ENCODE results near the gene HAUS5. TPM values are rescaled to one million over a fixed set of nuclear protein-coding genes. Genes with fewer than 3 reads are reported as not detected.
"Not testable (repeated sequence)": the region's sequence is repeated elsewhere in the genome, so short reads cannot be mapped to it uniquely, and the experiment has no call there.

Gene HAUS5
- total RNA-seq, 2 donors from 2014 or later, result 2.2 to 3.9 TPM

- Histone ChIP-seq H3K36me3 (no peaks in the 10 kb centered on the region), H3K27ac (peak overlapping the region; percentile 84 to 87), H3K9me3 (no peaks in the 10 kb centered on the region), H3K4me3 (peak overlapping the region; percentile 41 to 65), H3K4me1 (peaks cover 0 to 51% of the 10 kb centered on the region in 2 donors), H3K27me3 (no peaks in the 10 kb centered on the region)
- DNase-seq (ENCODE audit: low spot score), result peak; percentile 83
- TF ChIP-seq, protein P1, sequence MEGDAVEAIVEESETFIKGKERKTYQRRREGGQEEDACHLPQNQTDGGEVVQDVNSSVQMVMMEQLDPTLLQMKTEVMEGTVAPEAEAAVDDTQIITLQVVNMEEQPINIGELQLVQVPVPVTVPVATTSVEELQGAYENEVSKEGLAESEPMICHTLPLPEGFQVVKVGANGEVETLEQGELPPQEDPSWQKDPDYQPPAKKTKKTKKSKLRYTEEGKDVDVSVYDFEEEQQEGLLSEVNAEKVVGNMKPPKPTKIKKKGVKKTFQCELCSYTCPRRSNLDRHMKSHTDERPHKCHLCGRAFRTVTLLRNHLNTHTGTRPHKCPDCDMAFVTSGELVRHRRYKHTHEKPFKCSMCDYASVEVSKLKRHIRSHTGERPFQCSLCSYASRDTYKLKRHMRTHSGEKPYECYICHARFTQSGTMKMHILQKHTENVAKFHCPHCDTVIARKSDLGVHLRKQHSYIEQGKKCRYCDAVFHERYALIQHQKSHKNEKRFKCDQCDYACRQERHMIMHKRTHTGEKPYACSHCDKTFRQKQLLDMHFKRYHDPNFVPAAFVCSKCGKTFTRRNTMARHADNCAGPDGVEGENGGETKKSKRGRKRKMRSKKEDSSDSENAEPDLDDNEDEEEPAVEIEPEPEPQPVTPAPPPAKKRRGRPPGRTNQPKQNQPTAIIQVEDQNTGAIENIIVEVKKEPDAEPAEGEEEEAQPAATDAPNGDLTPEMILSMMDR (IDR thresholded peaks at IDR 0.05), result no peak
These were observed 32.6 kb downstream of the HAUS5 start for GRCh38 chr19:35644987-35645679.

DNA sequence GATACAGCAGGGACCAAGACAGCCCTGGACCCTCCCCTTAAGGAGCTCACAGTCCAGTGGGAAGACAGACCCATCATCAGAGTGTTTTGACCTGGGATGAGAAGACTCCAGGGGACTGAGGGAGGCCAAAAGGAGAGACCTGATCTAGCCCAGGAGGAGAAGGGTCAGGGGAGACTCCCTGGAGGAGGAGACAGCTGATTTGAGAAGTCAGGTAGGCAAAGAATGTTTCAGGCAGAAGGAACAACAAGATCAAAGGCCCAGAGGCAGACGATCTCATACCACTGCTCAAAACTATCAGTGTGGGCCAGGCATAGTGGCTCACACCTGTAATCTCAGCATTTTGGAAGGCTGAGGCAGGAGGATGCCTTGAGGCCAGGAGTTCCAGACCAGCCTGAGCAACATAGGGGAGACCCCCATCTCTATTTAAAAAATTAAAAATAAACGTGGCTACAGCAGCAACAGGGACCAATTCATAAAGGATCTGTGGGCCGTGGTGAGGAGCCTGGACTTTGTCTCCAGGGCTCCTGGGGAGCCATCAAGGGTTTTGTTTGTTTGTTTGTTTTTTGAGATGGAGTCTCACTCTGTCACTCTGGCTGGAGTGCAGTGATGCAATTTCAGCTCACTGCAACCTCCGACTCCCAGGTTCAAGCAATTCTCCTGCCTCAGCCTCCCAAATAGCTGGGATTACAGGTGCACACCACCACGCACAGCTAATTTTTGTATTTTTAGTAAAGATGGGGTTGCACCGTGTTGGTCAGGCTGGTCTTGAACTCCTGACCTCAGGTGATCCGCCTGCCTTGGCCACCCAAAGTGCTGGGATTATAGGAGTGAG, 33.4 kb downstream of the HAUS5 start:
- Histone ChIP-seq H3K27me3 (no peaks in the 10 kb centered on the region), H3K27ac (peak overlapping the region in 1 of 2 donors; percentile 87), H3K4me3 (no peak overlapping the region), H3K9me3 (no peaks in the 10 kb centered on the region), H3K4me1 (peaks cover 0 to 58% of the 10 kb centered on the region in 2 donors), H3K36me3 (no peaks in the 10 kb centered on the region)
- DNase-seq (ENCODE audit: low spot score), result no peak
- TF ChIP-seq, protein P1 (IDR thresholded peaks at IDR 0.05), result no peak

GRCh38 chr19:35648017-35648961, 35.8 kb downstream of the HAUS5 start, which contains the start of gene COX6B1:
COX6B1 (plus strand) TSS chr19:35648323; CDS start chr19:35651244, 2,921 bp downstream.
- Histone ChIP-seq H3K4me1 (peaks cover 0 to 45% of the 10 kb centered on the region in 2 donors), H3K9me3 (no peaks in the 10 kb centered on the region), H3K27me3 (no peaks in the 10 kb centered on the region), H3K27ac (peak within 1 kb of the TSS; percentile 91 to 96), H3K4me3 (peak within 1 kb of the TSS; percentile 85 to 93), H3K36me3 (peaks cover 19% of the 10 kb centered on the region)
- TF ChIP-seq, protein P1 (IDR thresholded peaks at IDR 0.05), result no peak
- peak; percentile 97 for DNase-seq (ENCODE audit: low spot score)

DNA sequence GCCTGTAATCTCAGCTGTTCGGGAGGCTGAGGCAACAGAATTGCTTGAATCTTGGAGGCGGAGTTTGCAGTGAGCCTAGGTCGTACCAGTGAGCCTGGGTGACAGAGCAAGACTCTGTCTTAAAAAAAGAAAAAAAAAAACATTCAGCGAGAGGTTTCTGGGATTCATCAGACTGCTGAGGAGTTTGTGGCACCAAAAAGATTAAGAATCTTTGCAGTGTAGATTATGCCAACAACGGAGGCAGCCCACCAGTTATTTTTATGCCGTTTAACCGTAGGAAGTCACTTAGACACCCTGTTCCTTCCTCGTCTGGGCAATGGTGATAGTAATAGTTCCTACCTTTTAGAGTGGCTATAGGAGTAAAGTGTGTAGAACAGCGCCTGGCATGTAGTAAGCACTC, 38.0 kb downstream of the HAUS5 start:
- no peak for DNase-seq (ENCODE audit: low spot score)
- H3K27me3 ChIP-seq, result no peaks in the 10 kb centered on the region
- peaks cover 42% of the 10 kb centered on the region for H3K36me3 ChIP-seq
- TF ChIP-seq, protein P1 (IDR thresholded peaks at IDR 0.05), result no peak
- no peaks in the 10 kb centered on the region for H3K9me3 ChIP-seq
- H3K4me3 ChIP-seq, result no peak overlapping the region
- peaks cover 0 to 27% of the 10 kb centered on the region in 2 donors for H3K4me1 ChIP-seq
- no peak overlapping the region for H3K27ac ChIP-seq

DNA sequence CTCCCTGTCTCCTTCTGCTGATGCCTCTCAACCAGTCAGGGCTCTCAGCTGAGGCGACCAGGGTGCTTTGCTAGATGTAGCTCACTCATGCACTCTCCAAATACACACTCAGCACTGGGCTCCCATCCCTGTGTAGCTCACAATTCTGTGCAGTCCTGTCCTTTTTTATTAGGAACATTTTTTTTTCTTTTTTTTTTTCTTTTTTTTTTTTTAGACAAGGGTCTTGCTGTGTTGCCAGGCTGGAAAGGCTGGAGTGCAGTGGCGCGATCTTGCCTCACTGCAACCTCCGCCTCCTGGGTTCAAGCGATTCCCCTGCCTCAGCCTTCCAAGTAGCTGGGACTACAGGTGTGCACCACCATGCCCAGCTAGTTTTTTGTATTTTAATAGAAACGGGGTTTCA, 42.3 kb downstream of the HAUS5 start:
- peaks cover 84% of the 10 kb centered on the region for H3K36me3 ChIP-seq
- not testable (repeated sequence) for H3K27ac ChIP-seq; DNase-seq (ENCODE audit: low spot score); H3K9me3 ChIP-seq; H3K4me1 ChIP-seq; H3K4me3 ChIP-seq; H3K27me3 ChIP-seq

Measured in right atrium auricular region (tissue), 2 donors.